Mucosa of descending colon (tissue), 3 donors: Measurements from ENCODE around the gene PLK3. TPM values are rescaled to one million over a fixed set of nuclear protein-coding genes. Genes with fewer than 3 reads are reported as not detected.

ENCODE experiments used
- ATAC-seq: fragments of 200-7000 bp; cut with Tn5 transposase; one replicate; pipeline ENCODE4 v1.9.1; 2020; ENCODE audit warnings: mild to moderate bottlenecking, moderate library complexity
- DNase-seq, 3 donors: peaks; one replicate each; pipeline ENCODE4 v3.0.0-alpha.2; 2020
- H3K36me3 ChIP-seq: fragments of 200-600 bp; one replicate; pipeline ENCODE4 v1.8.0; 2021; ENCODE audit warnings: low read depth, mild to moderate bottlenecking
- H3K4me1 ChIP-seq: fragments of 200-600 bp; one replicate; pipeline ENCODE4 v1.8.0; 2021; ENCODE audit warnings: low read depth, mild to moderate bottlenecking
- H3K4me3 ChIP-seq: fragments of 200-600 bp; one replicate; pipeline ENCODE4 v1.8.0; 2021; ENCODE audit warnings: mild to moderate bottlenecking
- H3K9me3 ChIP-seq: fragments of 200-600 bp; one replicate; pipeline ENCODE4 v1.8.0; 2021; ENCODE audit warnings: mild to moderate bottlenecking
- CTCF ChIP-seq: fragments of 200-600 bp; IDR thresholded peaks from one replicate; pipeline ENCODE4 v1.8.0; 2022; ENCODE audit warnings: antibody characterized with exemption, mild to moderate bottlenecking
- intact Hi-C, 2 donors: fragments of 100-400 bp; cut with DNase I in 1 of 2; cut with micrococcal nuclease in 1 of 2; formaldehyde crosslinking; loops; one replicate each; pipeline versions ENCODE4 v1.11.0 to v1.11.1; 2022; cut with DNase I, micrococcal nuclease
- total RNA-seq, 3 donors: library from RNA; stranded (reverse); fragmentation: NEBNext Ultra II Directional in 2 of 3; extraction: Animal tissue kit (Norgen Biotek cat#: 25700) in 2 of 3; gene quantifications; one replicate each; pipeline versions ENCODE4 v1.2.1 to v1.2.4, GENCODE V29; 2021 to 2023
- donor health status: DM: no; HTN: no; CAD: no; lungs with moderate emphysema.
- donor health status: DM: no; HTN: no; CAD: no.
- donor health status: DM: no; HTN: yes; CAD: no.

Gene PLK3
- total RNA-seq, 3 donors from 2014 or later, result 6.4 to 14.5 (median 12.0) TPM

GRCh38 chr1:44817771-44818495 lies 17.8 kb downstream of the PLK3 start:
- intact Hi-C loops, result no loop called here
- Histone ChIP-seq H3K36me3 (no peaks in the 10 kb centered on the region), H3K4me1 (peaks cover 8% of the 10 kb centered on the region), H3K9me3 (no peaks in the 10 kb centered on the region), H3K4me3 (no peak overlapping the region)
- TF ChIP-seq CTCF, result no peak
- ATAC-seq (no peak), DNase-seq (peak in 1 of 3 donors; percentile 23)

- Histone ChIP-seq H3K4me1 (peaks cover 8% of the 10 kb centered on the region), H3K9me3 (no peaks in the 10 kb centered on the region), H3K36me3 (no peaks in the 10 kb centered on the region), H3K4me3 (no peak overlapping the region)
- no peak for TF ChIP-seq CTCF
- DNase-seq (no peak), ATAC-seq (peak; percentile 3)
- intact Hi-C loops, result no loop called here
Measured at GRCh38 chr1:44819196-44819607, 19.0 kb downstream of the PLK3 start.

- TF ChIP-seq CTCF, result no peak
- no peaks in the 10 kb centered on the region for H3K36me3 ChIP-seq
- peak overlapping the region; percentile 4 for H3K4me3 ChIP-seq
- no peaks in the 10 kb centered on the region for H3K9me3 ChIP-seq
- DNase-seq (peak; percentile 85 to 90 (median 87)), ATAC-seq (peak; percentile 90)
- H3K4me1 ChIP-seq, result peaks cover 5% of the 10 kb centered on the region
- intact Hi-C loops, result no loop called here
Measured at GRCh38 chr1:44819608-44820327, 19.6 kb downstream of the PLK3 start.

GRCh38 chr1:44820328-44821239 lies 20.4 kb downstream of the PLK3 start:
- intact Hi-C loops, result no loop called here
- peaks cover 5% of the 10 kb centered on the region for H3K4me1 ChIP-seq
- TF ChIP-seq CTCF, result no peak
- H3K9me3 ChIP-seq, result no peaks in the 10 kb centered on the region
- peak overlapping the region; percentile 4 for H3K4me3 ChIP-seq
- ATAC-seq, result peak; percentile 11
- H3K36me3 ChIP-seq, result no peaks in the 10 kb centered on the region
- peak in 1 of 3 donors; percentile 32 for DNase-seq

- no peak for TF ChIP-seq CTCF
- no peak for ATAC-seq
- intact Hi-C loops, result no loop called here
- H3K9me3 ChIP-seq, result no peaks in the 10 kb centered on the region
- no peaks in the 10 kb centered on the region for H3K36me3 ChIP-seq
- no peak overlapping the region for H3K4me3 ChIP-seq
- peaks cover 5% of the 10 kb centered on the region for H3K4me1 ChIP-seq
- DNase-seq, result peak in 1 of 3 donors; percentile 45
Measured at GRCh38 chr1:44821240-44821715, 21.1 kb downstream of the PLK3 start.
